Activated T-cell treated with anti-CD3 and anti-CD28 coated beads, Interleukin-2, amount 50 U/mL, for 72 hours (primary cell): ENCODE measurements around the gene SLC5A5. TPM values are rescaled to one million over a fixed set of nuclear protein-coding genes. Genes with fewer than 3 reads are reported as not detected.
"Not testable (repeated sequence)": the region's sequence is repeated elsewhere in the genome, so short reads cannot be mapped to it uniquely, and the experiment has no call there.

ENCODE experiments used
- ATAC-seq, 2 donors: fragments of 150-1000 bp; cut with Tn5 transposase; replicated peaks in 1 of 2; 2 replicates each; pipeline ENCODE4 v1.10.0; 2021; ENCODE audit warnings: moderate library complexity in 2 of 2, mild to moderate bottlenecking in 1 of 2
- DNase-seq, 2 donors: peaks; one replicate each; pipeline ENCODE4 v3.0.0; 2021 to 2022; ENCODE audit warnings: mixed read lengths in 1 of 2
- H3K27ac Mint-ChIP-seq: one replicate; pipeline ENCODE4 v1.8.0; 2022; ENCODE audit warnings: mild to moderate bottlenecking, moderate library complexity, mixed read lengths
- H3K27me3 Mint-ChIP-seq: one replicate; pipeline ENCODE4 v1.8.0; 2022; ENCODE audit warnings: low read depth, mixed read lengths
- H3K36me3 Mint-ChIP-seq, 2 donors: one replicate each; pipeline ENCODE4 v1.8.0; 2022; ENCODE audit warnings: mixed read lengths in 2 of 2, mild to moderate bottlenecking in 1 of 2; ENCODE audit not compliant: insufficient read depth in 2 of 2
- H3K4me1 Mint-ChIP-seq: one replicate; pipeline ENCODE4 v1.8.0; 2022; ENCODE audit warnings: low read depth, mixed read lengths
- H3K4me3 Mint-ChIP-seq, 2 donors: one replicate each; pipeline ENCODE4 v1.8.0; 2022; ENCODE audit warnings: mild to moderate bottlenecking in 2 of 2, mixed read lengths in 2 of 2, moderate library complexity in 2 of 2
- H3K9me3 Mint-ChIP-seq, 2 donors: one replicate each; pipeline ENCODE4 v1.8.0; 2022; ENCODE audit warnings: mixed read lengths in 2 of 2
- total RNA-seq, 2 donors: library from RNA; stranded (reverse); gene quantifications; one replicate each; pipeline ENCODE4 v1.2.3, GENCODE V29; 2022

Gene SLC5A5
- total RNA-seq, 2 donors from 2014 or later, result 2.0 to 3.3 TPM

DNA sequence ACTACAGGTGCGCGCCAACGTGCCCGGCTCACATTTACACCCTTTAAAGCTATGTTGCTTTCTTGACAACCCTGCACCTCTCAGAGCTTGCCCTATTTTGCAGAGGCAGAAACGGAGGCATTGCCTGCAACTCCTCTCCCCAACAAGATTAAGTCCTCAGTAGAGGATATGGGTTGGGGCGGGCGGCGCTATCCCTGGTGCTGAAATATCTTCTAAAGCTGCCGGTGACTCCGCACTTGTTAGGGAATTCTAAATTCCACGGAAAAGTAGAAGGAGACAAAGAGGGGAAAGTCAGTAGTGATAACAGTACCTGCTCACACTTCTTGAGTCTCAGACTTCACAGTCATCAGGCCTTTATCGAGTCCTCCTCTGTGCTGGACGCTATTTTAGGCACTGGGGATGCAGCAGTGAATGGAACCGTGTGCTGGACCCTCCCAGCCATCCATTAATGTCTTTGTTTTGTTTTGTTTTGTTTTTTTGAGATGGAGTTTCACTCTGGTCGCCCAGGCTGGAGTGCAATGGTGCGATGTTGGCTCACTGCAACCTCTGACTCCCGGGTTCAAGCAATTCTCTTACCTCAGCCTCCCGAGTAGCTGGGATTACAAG, 18.0 kb downstream of the SLC5A5 start:
- H3K4me1 Mint-ChIP-seq, result no peaks in the 10 kb centered on the region
- DNase-seq (no peak), ATAC-seq (no peak)
- H3K27me3 Mint-ChIP-seq, result no peaks in the 10 kb centered on the region
- H3K36me3 Mint-ChIP-seq, result peaks cover 0 to 2% of the 10 kb centered on the region in 2 donors
- no peak overlapping the region for H3K27ac Mint-ChIP-seq
- H3K4me3 Mint-ChIP-seq, result no peak overlapping the region
- H3K9me3 Mint-ChIP-seq, result no peaks in the 10 kb centered on the region

DNA sequence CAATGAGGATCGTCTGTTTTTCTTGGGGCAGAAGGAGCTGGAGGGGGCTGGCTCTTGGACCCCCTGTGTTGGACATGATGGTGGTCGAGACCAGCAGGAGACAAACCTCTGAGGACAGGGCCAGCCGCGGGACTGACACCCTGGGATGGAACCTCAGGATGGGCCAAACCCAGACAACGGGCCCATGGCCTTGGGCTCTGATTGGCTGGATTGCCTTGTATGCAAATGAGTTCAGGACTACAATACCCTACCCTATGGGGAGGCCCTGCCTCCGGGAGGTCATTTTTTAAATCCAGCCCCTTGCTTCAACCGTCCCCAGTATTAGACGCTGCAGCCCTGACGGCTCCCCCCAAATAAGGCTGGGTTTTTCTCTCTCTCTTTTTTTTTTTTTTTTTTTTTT, 22.0 kb downstream of the SLC5A5 start:
- Mint-ChIP-seq H3K27me3 (no peaks in the 10 kb centered on the region), H3K9me3 (no peaks in the 10 kb centered on the region), H3K4me1 (no peaks in the 10 kb centered on the region), H3K4me3 (no peak overlapping the region), H3K36me3 (peaks cover 0 to 2% of the 10 kb centered on the region in 2 donors), H3K27ac (no peak overlapping the region)
- ATAC-seq (no peak), DNase-seq (no peak)

DNA sequence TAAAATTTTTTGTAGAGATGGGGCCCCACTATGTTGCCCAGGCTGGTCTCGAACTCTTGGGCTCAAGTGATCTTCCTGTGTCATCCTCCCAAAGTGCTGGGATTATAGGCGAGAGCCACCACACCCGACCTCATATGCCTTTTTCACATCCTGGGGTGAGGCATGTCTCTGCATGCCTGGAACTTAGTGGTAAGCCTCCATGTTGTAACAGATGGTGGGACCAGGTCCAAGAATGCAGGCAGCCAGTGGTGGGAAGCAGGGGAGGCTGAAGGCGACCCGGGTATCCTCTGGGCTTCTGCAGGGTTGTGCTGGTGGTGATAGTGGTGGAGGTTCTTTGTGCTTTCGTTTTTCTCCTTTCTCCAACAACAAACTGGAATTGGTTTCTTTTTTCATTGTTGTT, 31.0 kb downstream of the SLC5A5 start:
- Mint-ChIP-seq H3K4me3 (no peak overlapping the region), H3K27ac (no peak overlapping the region), H3K9me3 (no peaks in the 10 kb centered on the region), H3K36me3 (no peaks in the 10 kb centered on the region), H3K4me1 (no peaks in the 10 kb centered on the region), H3K27me3 (peaks cover 17% of the 10 kb centered on the region)
- DNase-seq (no peak), ATAC-seq (no peak)

DNA sequence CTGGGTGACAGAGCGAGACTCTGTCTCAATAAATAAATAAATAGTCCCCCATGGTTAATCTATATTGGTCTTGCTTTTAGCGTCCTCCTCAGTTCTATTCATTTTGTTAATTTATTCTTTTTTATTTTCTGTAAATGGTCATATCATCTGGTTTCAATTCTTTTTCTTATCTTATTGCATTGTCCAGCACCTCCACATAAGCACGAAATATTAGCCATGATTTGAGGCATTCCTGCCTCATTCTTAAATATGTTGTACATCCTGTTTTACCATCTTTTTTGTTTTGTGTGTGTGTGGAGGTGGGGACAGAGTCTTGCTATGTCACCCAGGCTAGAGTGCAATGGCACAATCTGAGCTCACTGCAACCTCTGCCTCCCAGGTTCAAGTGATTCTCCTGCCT, 36.5 kb downstream of the SLC5A5 start:
- ATAC-seq (no peak), DNase-seq (no peak)
- H3K9me3 Mint-ChIP-seq, result peaks cover 2 to 3% of the 10 kb centered on the region in 2 donors
- H3K4me1 Mint-ChIP-seq, result no peaks in the 10 kb centered on the region
- H3K27ac Mint-ChIP-seq, result no peak overlapping the region
- H3K27me3 Mint-ChIP-seq, result no peaks in the 10 kb centered on the region
- H3K4me3 Mint-ChIP-seq, result no peak overlapping the region
- peaks cover 0 to 4% of the 10 kb centered on the region in 2 donors for H3K36me3 Mint-ChIP-seq

DNA sequence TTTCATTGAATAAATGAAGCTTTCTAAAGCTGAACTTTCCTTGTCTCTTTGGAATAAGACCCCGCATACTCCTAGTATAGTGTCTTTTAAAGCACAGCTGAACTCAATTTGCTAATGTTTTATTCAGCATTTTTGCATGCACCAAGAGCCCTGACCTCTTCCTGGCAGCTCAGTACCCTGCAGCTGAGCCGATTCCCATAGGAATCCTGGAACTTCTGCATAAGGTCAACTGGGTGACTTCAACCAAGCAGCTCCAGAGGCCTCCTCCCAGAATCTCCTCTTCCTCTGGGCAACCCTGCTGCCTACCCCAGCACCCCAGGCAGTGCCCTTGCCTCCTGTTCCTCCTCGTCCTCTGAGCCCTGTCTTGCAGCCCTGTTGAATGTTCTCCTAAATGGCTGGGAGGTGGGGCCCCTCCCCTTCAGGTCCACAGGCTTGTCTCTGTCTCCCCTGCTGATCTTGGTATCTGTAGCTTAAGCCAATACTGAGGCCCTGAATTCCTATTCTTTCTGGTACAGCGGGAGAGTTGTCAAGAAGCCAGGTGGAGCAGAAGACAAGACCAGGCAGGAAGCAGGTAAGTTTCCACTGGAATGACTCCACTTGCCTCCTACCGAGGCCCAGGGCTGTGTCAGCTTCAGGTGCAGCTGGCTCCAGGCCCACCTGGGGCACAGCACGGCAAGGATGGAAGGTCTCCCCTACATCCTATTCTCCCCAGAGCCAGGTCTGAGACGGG, 37.4 kb downstream of the SLC5A5 start:
- Mint-ChIP-seq H3K27me3 (no peaks in the 10 kb centered on the region), H3K27ac (no peak overlapping the region), H3K4me1 (no peaks in the 10 kb centered on the region), H3K4me3 (no peak overlapping the region), H3K36me3 (peaks cover 4 to 9% of the 10 kb centered on the region in 2 donors), H3K9me3 (peaks cover 2 to 6% of the 10 kb centered on the region in 2 donors)
- no peak for ATAC-seq
- DNase-seq, result no peak

DNA sequence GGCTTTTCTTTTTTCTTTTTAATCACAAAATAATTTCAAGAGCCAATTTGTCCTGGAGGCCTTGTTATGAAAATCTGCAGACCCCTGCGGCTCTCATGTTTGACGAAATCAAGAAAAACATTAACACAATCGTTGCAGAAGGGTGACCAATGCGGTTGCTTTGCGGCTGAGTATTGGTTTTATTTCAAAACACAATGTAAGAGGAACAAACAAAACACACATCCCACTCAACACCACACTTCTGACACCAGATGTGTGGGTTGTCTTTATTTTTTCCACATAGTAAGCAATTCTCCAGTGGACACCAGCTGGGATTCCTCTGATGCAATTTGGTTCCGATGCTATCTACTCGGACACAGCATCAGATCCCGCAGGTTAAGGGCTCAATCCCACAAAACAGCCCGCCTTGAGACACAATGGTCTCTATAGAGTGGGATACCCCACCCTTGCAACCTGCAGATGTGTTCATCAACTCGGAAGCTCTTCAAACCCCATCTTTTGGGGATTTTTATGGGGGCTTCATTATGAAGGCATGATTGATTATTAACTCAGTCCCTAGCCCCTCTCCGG, 39.1 kb downstream of the SLC5A5 start:
- Mint-ChIP-seq H3K27me3 (peaks cover under 1% of the 10 kb centered on the region), H3K4me1 (no peaks in the 10 kb centered on the region), H3K27ac (no peak overlapping the region), H3K4me3 (no peak overlapping the region), H3K9me3 (peaks cover 2 to 6% of the 10 kb centered on the region in 2 donors), H3K36me3 (peaks cover 4 to 9% of the 10 kb centered on the region in 2 donors)
- ATAC-seq (no peak), DNase-seq (no peak)

DNA sequence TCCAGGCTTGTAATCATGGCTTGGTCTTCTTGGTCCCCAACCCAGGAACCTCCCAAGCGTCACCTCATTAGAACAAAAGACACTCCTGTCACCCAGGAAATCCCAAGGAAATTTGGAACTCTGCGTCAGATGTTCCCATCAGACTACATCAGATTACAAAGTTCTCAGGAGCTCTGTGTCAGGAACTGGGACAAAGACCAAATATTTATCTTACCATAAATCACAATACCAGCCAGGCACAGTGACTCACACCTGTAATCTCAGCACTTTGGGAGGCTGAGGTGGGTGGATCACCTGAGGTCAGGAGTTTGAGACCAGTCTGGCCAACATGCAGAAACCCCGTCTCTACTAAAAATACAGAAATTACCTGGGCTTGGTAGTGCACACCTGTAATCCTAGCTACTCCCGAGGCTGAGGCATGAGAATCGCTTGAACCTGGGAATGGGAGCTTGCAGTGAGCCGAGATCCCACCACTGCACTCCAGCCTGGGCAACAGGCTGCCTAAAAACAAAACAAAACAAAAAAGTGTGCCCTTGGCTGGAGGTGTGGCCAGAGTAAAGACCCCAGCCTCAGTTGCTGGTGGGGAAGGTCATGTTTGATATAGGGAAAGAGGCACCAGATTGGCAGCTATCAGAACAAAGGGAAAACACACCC, 44.3 kb downstream of the SLC5A5 start:
- Mint-ChIP-seq H3K27ac (no peak overlapping the region), H3K36me3 (peaks cover 4 to 5% of the 10 kb centered on the region in 2 donors), H3K4me1 (no peaks in the 10 kb centered on the region), H3K9me3 (peaks cover 0 to 3% of the 10 kb centered on the region in 2 donors), H3K4me3 (no peak overlapping the region), H3K27me3 (peaks cover 9% of the 10 kb centered on the region)
- DNase-seq (no peak), ATAC-seq (no peak)

DNA sequence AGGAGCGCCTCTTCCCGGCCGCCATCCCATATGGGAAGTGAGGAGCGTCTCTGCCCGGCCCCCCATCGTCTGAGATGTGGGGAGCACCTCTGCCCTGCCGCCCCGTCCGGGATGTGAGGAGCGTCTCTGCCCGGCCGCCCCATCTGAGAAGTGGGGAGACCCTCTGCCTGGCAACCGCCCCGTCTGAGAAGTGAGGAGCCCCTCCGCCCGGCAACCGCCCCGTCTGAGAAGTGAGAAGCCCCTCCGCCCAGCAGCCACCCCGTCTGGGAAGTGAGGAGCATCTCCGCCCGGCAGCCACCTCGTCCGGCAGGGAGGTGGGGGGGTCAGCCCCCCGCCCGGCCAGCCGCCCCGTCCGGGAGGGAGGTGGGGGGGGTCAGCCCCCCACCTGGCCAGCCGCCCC, 46.4 kb downstream of the SLC5A5 start:
- not testable (repeated sequence) for H3K27ac Mint-ChIP-seq, DNase-seq, H3K27me3 Mint-ChIP-seq, H3K36me3 Mint-ChIP-seq, H3K4me3 Mint-ChIP-seq, ATAC-seq, H3K9me3 Mint-ChIP-seq, H3K4me1 Mint-ChIP-seq

DNA sequence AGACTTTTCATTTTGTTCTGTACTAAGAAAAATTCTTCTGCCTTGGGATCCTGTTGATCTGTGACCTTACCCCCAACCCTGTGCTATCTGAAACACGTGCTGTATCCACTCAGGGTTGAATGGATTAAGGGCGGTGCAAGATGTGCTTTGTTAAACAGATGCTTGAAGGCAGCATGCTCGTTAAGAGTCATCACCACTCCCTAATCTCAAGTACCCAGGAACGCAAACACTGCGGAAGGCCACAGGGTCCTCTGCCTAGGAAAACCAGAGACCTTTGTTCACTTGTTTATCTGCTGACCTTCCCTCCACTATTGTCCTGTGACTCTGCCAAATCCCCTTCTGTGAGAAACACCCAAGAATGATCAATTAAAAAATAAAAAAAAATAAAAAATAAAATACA, 47.4 kb downstream of the SLC5A5 start:
- not testable (repeated sequence) for ATAC-seq, H3K36me3 Mint-ChIP-seq, H3K27ac Mint-ChIP-seq, H3K9me3 Mint-ChIP-seq, H3K27me3 Mint-ChIP-seq, DNase-seq, H3K4me1 Mint-ChIP-seq, H3K4me3 Mint-ChIP-seq

DNA sequence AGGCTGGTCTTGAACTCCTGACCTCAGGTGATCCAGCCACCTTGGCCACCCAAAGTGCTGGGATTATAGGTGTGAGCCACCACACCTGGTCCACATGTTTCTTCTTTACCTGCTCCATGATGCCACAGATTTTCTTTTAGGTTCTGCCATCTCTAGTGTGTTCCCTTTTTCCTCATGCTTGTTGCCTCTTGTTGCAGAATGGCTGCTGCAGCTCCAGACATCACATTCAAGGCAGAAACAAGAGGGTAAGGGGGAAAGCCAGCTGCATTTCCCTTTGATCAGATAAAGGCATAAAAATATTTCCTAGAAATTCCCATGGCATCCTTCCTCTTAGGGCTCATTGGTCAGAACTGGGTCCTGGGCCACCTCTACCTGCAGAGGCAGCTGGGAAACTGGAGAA, 48.8 kb downstream of the SLC5A5 start:
- no peaks in the 10 kb centered on the region for H3K36me3 Mint-ChIP-seq
- H3K4me3 Mint-ChIP-seq, result no peak overlapping the region
- DNase-seq (no peak), ATAC-seq (no peak)
- peaks cover 9% of the 10 kb centered on the region for H3K27me3 Mint-ChIP-seq
- H3K9me3 Mint-ChIP-seq, result no peaks in the 10 kb centered on the region
- no peak overlapping the region for H3K27ac Mint-ChIP-seq
- H3K4me1 Mint-ChIP-seq, result no peaks in the 10 kb centered on the region

DNA sequence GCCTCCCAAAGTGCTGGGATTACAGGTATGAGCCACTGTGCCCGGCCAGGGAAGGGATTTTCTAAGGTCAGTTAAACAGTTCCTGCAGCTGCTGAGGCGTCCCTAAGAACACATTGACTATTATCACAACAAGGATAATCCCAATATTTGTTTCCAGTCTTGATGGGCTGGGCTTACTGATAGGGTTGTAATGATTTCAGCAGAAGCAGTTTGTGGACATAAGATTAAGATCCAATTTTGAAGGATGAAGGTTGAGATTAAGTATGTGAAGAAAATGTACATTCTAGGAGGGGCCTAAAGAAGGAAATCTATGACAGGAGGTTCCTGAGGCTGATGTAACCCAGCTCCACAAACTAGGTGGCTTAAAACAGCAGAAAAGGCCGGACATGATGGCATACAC, 50.4 kb downstream of the SLC5A5 start:
- DNase-seq, result no peak

DNA sequence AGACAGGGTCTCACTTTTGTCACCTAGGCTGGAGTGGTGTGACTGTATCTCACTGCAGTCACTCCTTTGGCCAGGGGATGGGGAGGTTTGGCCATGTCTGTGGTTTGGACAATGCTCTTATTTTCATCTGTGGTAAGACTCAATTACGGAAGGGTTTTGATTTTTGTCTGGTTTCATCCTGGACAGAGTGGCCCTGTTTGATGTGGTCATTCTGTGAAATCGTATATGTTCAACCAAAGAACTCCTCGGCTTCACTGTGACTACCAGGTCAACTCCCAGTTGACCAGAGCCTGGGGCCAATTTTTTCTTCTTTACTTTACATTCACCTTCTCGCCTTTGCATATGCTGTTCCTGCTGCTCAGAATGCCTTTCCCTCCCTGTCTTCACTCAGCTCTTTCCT, 54.3 kb downstream of the SLC5A5 start:
- Mint-ChIP-seq H3K36me3 (no peaks in the 10 kb centered on the region), H3K27me3 (peaks cover 6% of the 10 kb centered on the region), H3K27ac (no peak overlapping the region), H3K9me3 (no peaks in the 10 kb centered on the region), H3K4me1 (peaks cover 15% of the 10 kb centered on the region), H3K4me3 (no peak overlapping the region)
- no peak for DNase-seq
- no peak for ATAC-seq

More for the DNA sequence above, 50.4 kb downstream of the SLC5A5 start:
- no peak for ATAC-seq
- no peaks in the 10 kb centered on the region for H3K9me3 Mint-ChIP-seq
- no peaks in the 10 kb centered on the region for H3K36me3 Mint-ChIP-seq
- H3K27me3 Mint-ChIP-seq, result peaks cover 6% of the 10 kb centered on the region
- no peak overlapping the region for H3K4me3 Mint-ChIP-seq
- no peak overlapping the region for H3K27ac Mint-ChIP-seq
- H3K4me1 Mint-ChIP-seq, result no peaks in the 10 kb centered on the region

DNA sequence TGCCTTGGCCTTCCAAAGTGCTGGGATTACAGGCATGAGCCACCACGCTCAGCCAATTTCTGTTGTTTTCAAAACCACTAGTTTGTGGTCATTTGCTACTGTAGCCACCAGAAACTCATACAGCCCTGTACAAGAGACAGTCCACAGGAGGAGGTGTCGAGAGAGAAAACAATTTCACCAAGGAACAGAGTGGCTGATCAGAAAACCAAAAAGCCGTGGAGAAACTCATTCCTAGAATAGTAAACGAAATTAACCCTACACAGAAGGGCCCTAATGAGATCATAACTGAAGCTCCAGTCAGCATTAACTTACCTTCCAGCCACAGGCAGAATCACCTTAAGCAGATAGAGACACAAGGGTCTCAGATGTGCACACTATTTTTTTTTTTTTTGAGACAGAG, 57.3 kb downstream of the SLC5A5 start:
- no peaks in the 10 kb centered on the region for H3K36me3 Mint-ChIP-seq
- H3K27ac Mint-ChIP-seq, result no peak overlapping the region
- DNase-seq, result no peak
- peak in 1 of 2 donors; percentile 11 for ATAC-seq
- H3K9me3 Mint-ChIP-seq, result no peaks in the 10 kb centered on the region
- H3K27me3 Mint-ChIP-seq, result peaks cover 6% of the 10 kb centered on the region
- H3K4me1 Mint-ChIP-seq, result peaks cover 36% of the 10 kb centered on the region
- peak overlapping the region in 1 of 2 donors; percentile 25 for H3K4me3 Mint-ChIP-seq
